ENCODE measurements around the gene PEX19. TPM values are rescaled to one million over a fixed set of nuclear protein-coding genes. Genes with fewer than 3 reads are reported as not detected.

PEX19 gene
- total RNA-seq, 4 donors from 2014 or later: 134 to 201 (median 144) TPM

- no peak for TF ChIP-seq CTCF (IDR thresholded peaks at IDR 0.05; ENCODE audit: low read depth)
Observed at GRCh38 chr1:160237558-160237957, 47.4 kb downstream of the PEX19 start.

GRCh38 chr1:160236806-160237205 lies 48.1 kb downstream of the PEX19 start:
- TF ChIP-seq CTCF (IDR thresholded peaks at IDR 0.05; ENCODE audit: low read depth): no peak

- no peak for TF ChIP-seq CTCF (IDR thresholded peaks at IDR 0.05; ENCODE audit: low read depth)
Observed at GRCh38 chr1:160232911-160233310, 52.0 kb downstream of the PEX19 start.

- TF ChIP-seq CTCF (IDR thresholded peaks at IDR 0.05; ENCODE audit: low read depth): no peak
Observed at GRCh38 chr1:160228431-160228830, 56.5 kb downstream of the PEX19 start.

GRCh38 chr1:160227561-160227960 lies 57.4 kb downstream of the PEX19 start:
- no peak for TF ChIP-seq CTCF (IDR thresholded peaks at IDR 0.05; ENCODE audit: low read depth)

- TF ChIP-seq CTCF (IDR thresholded peaks at IDR 0.05; ENCODE audit: low read depth): no peak
Observed at GRCh38 chr1:160227034-160227433, 57.9 kb downstream of the PEX19 start.

Small RNAs within 50 kb of the gene (small RNA-seq; reads per million reads assigned to genes)
- gene RF00019: 0.49 reads per million

Other genes with a start within 250 kb of the PEX19 start
- not detected for gene KCNJ10, start 215.0 kb downstream of the PEX19 start, total RNA-seq
- gene KCNJ9, start 203.6 kb downstream of the PEX19 start, total RNA-seq: not detected
- gene IGSF8, start 186.5 kb downstream of the PEX19 start, total RNA-seq: 10 to 100 TPM in 3 of 4 donors, 1 to 10 TPM in 1; 6.4 to 28.8 (median 18.7) TPM
- 100 to 1,000 TPM in 2 of 4 donors, 10 to 100 TPM in 2; 13.4 to 150 (median 88.9) TPM for gene ATP1A2, start 169.4 kb downstream of the PEX19 start, total RNA-seq
- gene ATP1A4, start 133.5 kb downstream of the PEX19 start, total RNA-seq: under 1 TPM in 1 of 4 donors, not detected in 3; 0.22 TPM
- under 1 TPM in 2 of 4 donors, not detected in 2; 0.44 to 0.75 TPM for gene CASQ1, start 94.6 kb downstream of the PEX19 start, total RNA-seq
- 100 to 1,000 TPM in 3 of 4 donors, 10 to 100 TPM in 1; 89.7 to 144 (median 124) TPM for gene PEA15, start 79.7 kb downstream of the PEX19 start, total RNA-seq
- gene DCAF8, start 22.6 kb downstream of the PEX19 start, total RNA-seq: 100 to 1,000 TPM; 103 to 198 (median 154) TPM
- gene COPA, start 58.1 kb upstream of the PEX19 start, total RNA-seq: 100 to 1,000 TPM; 140 to 186 (median 150) TPM
- 100 to 1,000 TPM in 1 of 4 donors, 10 to 100 TPM in 3; 78.7 to 113 (median 88.8) TPM for gene NCSTN, start 58.2 kb upstream of the PEX19 start, total RNA-seq
- gene NHLH1, start 81.9 kb upstream of the PEX19 start, total RNA-seq: 1 to 10 TPM in 1 of 4 donors, under 1 TPM in 1, not detected in 2; 0.17 to 1.5 TPM
- 1 to 10 TPM in 1 of 4 donors, under 1 TPM in 2, not detected in 1; 0.44 to 1.4 (median 0.98) TPM for gene VANGL2, start 115.4 kb upstream of the PEX19 start, total RNA-seq
- 1 to 10 TPM in 3 of 4 donors, under 1 TPM in 1; 0.65 to 7.0 (median 1.7) TPM for gene SLAMF6, start 238.1 kb upstream of the PEX19 start, total RNA-seq